ENCODE data around the gene DCLK1.

GRCh38 chr13:35765366-35765765 lies 365.8 kb downstream of the DCLK1 start:
- TF ChIP-seq CTCF (IDR thresholded peaks at IDR 0.05; ENCODE audit: poor library complexity) (no peak), EZH2 (IDR thresholded peaks at IDR 0.05; ENCODE audit: borderline replicate concordance) (no peak), EZH2phosphoT487 (IDR thresholded peaks at IDR 0.05; ENCODE audit: low read depth, severe bottlenecking, unreplicated experiment) (no peak)

Measured in hepatocyte (in vitro differentiated cells).